NCI-H1092 (cell line): ENCODE data around the gene PRKCE.
A peak's percentile ranks its signal among the peaks of the same experiment; 100 is the strongest.
"Not testable (repeated sequence)": the region's sequence is repeated elsewhere in the genome, so short reads cannot be mapped to it uniquely, and the experiment has no call there.

Source experiments
- DNase-seq: peaks from one replicate; lab custom pipeline; 2025; lab: John Stamatoyannopoulos, UW

Gene PRKCE

DNA sequence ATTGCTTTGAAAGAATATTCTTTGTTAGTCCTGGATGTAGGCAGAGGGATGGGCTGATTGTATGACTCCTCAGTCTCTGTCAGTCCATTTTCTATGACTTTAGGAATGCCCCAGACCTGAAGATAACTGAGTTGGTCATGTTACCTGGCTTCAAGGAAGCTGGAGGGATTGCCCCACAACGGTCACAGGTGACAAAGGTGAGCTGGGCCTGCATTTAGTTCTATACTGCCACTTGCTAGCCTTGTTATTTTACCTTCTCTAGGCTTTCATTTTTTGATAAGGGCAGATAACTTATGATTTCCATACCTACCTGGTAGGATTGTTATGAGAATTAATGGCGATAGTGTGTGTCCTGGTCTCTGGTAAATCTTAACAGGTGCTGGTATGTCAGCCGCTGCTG lies 260.1 kb downstream of the PRKCE start:
- no peak for DNase-seq

DNA sequence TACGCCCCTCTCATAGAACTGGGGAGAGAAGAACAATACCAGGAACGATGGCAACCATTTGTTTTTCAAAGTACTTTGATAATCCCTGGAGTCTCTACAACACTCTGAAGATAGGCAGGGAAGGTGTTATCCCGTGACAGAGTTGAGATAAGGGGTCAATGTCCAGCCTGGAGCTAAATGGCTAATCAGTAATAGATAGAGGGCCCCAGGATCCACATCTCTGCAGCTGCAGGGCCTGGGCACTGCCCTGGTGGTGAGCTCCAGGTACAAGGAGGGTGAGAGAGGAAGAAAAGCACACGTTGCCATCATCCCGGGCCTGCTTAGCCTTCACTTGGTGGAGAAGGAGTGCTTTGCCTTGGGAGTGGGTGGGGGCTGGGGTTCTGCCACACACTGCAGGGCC lies 260.6 kb downstream of the PRKCE start:
- DNase-seq, result no peak

DNA sequence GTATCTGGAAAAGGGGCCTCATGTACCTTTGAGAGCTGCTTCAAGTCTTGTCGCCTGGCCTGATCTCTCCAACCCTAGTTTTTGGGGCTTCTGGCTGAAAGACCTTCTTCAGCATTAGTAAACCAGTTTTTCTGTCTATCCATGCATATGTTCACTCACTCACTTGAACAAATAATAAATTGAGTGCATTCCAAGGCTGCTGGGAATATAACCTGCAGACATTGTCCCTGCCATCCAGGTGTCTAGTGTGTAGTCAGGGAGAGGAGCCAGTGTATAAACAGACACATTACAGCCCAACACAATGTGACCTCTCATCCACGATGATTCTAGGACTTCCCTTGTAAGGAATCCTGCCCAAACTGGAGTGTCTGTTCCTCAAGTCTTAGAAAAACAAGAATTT lies 262.1 kb downstream of the PRKCE start:
- DNase-seq, result no peak

DNA sequence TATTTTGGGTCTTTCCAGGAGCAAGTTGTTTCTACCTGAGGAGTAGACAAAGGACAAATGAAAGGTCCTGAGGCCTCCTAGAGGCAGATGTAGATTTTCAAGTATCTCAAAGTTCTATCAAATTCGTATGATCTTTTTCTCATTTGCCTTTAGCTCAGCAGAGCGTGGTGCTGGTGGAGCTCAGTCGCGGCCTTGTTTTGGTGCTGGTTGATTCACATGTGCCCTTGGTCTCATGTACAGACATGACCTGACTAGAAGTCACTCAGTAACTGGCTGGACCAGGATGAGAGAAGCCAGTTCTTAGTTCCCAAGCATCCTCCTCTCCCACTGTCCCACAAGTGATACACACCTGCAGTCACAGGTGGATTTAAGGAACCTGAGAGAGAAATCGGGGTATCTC lies 264.0 kb downstream of the PRKCE start:
- no peak for DNase-seq

DNA sequence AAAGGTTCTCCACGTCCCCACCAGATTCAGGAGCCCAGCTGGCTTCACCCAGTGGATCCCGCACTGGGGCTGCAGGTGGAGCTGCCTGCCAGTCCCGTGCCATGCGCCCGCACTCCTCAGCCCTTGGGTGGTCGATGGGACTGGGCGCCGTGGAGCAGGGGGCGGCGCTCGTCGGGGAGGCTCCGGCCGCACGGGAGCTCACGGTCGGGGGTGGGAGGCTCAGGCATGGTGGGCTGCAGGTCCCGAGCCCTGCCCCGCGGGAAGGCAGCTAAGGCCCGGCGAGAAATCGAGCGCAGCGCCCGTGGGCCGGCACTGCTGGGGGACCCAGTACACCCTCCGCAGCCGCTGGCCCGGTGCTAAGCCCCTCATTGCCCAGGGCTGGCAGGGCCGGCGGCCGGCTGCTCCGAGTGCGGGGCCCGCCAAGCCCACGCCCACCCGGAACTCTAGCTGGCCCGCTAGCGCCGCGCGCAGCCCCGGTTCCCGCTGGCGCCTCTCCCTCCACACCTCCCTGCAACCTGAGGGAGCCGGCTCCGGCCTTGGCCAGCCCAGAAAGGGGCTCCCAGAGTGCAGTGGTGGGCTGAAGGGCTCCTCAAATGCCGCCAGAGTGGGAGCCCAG lies 266.2 kb downstream of the PRKCE start:
- not testable (repeated sequence) for DNase-seq

DNA sequence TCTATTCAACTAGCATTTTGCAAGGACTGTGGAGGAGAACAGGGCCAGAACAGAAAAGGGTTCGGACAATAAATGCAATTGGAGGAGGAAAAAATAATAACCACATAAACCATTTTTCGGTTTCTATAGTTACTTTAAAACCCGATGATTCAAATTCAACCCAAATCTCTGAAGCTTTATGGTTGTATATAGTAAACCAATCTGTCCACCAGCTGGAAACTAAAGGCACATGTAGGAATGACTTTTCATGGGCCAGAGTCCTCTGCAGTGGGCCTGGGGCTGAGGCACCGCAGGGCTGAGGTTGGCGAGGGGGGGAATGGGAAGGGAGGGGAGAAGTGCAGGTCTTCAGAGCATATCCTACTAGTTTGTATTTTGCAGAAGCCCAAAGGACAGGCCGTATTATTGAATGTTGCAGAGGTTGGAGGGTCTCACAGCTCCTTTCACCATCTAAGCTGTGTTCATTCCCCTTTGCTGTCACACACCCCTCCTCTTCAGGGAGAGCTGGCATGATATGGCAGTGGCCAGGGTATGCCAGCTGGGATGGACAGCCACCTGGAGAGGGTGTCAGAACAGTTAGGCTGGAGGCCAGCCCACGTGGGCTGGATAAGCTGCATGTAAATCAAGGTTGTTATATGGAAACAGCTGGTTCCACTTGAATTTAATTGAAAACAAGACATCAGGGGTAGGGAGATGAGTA lies 267.1 kb downstream of the PRKCE start:
- DNase-seq, result peak; percentile 51

DNA sequence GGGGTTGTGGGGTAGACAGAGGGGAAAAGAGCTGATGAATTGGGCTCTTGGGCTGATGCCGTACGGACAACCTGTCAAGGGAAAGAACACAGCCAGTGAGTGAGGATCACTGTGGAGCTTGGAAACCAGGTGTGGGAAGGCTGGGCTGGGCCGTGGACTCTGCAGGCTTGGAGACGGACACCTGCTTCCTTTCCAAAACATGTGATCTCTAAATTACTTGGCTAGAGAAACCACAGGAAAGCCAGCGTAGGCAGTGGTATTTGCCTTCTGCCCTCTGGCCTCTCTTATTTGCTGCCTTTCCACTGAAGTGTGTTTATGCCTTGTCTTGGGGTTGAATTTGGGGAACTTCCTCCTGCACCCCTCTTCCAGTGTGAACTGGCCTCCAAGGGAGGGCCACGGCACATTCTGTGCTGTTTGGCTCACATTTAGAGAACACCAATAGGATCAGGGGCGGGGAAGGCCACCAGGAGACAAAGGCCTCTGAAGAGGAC lies 267.7 kb downstream of the PRKCE start:
- peak; percentile 49 for DNase-seq

DNA sequence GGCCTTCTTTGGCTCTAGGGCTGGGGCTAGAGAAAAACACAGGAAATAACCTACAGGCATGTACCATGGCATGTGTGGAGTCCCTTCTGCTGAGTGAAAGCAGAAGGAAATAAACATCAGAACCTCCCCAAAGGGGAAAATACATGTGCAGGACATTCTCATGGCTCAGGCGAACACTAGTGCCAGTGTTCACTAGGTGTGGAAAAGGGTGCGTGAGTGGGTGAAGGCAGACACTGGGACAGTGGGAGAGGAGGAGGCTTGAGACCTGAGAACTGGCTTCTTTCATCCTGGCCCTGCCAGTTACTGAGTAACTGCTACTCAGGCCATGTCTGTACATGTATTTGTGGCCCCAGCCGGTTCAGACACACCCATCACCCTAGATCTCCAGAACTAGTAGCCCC lies 268.2 kb downstream of the PRKCE start:
- DNase-seq, result no peak

DNA sequence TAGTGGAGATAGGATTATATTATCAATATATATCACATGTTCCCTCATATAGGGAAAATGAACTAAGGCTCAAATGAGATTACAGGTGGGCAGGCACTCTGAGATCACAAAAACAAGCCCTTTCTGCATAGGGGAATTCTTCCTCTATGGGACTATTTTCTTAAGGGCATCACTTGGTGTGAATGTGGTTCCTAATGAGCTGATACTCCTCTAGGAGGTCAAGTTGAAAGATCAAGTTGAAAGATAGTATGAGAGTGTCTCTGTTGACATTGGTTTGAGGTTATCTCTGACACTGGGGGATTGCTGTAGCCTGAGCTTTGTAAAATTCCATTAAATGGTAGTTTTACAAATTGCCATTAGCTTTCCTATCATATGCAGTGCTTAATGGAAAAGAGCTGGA lies 270.4 kb downstream of the PRKCE start:
- DNase-seq, result no peak

DNA sequence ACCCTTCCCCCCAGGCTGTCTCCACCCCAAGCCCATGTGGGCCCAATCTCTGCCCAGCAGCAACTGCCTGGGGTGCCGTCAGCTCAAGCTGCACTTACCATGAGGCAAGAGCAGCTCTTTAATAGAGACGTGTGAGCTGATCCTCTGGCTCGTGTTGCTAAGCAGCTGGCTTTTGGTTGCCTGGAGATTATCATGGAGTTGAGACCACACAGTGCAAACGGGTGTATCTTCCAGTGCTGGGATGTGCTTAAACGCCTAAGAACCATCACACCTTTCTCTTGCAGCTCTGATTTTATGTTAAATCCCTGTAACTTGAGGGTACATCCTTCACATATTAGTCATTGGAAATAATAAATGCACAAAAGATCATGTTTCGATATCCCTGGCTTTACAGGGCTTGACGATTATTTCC lies 271.1 kb downstream of the PRKCE start:
- DNase-seq, result peak; percentile 56

DNA sequence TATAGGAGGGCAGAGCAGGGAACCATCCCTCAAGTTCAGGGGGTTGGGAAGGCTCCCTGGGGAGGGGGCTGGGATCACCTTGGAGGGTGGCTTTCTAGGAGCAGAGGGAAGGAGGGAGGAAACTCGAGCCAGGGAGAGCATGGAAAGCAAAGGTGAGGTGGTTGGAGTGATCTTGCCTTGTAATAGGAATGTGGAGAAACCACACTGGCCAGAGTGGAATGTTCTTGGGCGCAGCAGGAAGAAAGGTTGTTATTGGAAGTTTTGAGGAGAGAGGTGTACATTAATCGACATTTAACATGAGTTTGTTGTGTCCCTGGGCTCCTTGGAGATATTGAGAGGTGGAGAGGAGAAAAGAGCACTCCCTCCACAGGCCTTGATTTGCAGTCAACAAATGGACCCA lies 272.2 kb downstream of the PRKCE start:
- no peak for DNase-seq

DNA sequence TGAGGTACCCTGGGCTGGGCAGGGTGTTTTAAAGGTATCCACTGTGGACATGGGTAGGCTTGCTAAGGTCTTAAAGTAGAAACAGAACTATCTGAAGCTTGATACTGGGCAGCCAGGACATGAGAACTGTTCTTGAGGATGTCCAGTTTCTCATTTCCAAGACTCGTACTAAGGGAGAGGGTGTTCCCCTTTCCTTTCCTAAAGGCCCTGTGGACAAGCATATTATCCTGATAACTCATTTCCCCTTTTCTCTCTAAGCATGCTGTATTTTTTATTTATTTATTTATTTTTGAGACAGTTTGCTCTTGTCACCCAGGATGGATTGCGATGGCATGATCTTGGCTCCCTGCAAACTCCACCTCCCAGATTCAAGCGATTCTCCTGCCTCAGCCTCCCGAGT lies 273.6 kb downstream of the PRKCE start:
- DNase-seq, result no peak

DNA sequence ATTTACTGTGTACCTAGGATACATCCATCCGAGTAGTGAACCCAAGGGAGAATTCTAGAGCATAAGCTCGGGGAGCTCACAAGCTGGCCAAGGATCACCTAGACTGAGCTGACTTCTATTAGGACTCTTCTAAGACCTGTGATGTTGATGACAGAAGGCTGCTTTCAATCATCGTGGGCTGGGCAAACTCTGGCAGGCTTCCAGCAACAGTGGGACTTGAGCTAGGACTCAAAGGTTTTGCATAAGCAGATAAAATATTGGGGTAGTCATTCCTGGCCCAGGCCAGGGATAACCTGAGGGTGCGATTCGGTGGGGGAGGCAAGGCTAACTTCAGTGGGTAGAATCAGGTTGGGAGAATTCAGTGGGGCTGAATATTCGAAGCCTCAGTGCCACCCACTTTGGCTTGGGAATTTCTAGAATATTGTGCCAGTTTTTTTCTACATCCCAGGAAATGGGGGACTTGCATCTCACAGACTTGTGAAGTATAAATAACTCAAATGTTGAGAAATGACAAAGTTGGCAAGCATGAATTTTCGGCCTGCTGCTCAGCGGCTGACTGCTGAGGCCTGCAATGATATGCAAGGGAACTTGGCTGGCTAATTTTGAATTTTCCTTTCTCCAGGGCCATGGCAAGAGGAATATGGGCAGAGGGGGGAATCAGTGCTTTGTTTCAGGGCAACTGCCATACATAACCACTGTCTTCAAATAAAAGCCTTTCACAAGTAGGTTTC lies 274.3 kb downstream of the PRKCE start:
- no peak for DNase-seq

DNA sequence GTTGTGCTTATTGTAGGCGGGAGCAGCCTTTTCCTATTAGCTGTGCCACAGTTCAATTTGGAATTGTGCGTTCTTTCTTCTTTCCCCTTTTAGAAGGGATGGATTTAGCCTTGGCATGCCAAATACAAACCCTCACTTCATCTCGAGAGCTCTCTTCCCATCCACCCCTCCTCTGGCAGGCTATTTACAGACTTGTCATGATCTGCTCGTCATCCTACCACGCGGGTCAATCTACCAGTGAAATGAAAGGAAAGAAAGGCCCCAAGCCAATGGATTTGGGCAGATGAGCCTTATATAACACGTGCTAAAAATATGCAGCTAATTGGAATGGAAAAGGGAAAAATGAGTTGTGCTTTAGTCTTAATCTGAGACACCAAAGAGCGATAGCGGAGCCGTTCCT lies 277.5 kb downstream of the PRKCE start:
- no peak for DNase-seq

DNA sequence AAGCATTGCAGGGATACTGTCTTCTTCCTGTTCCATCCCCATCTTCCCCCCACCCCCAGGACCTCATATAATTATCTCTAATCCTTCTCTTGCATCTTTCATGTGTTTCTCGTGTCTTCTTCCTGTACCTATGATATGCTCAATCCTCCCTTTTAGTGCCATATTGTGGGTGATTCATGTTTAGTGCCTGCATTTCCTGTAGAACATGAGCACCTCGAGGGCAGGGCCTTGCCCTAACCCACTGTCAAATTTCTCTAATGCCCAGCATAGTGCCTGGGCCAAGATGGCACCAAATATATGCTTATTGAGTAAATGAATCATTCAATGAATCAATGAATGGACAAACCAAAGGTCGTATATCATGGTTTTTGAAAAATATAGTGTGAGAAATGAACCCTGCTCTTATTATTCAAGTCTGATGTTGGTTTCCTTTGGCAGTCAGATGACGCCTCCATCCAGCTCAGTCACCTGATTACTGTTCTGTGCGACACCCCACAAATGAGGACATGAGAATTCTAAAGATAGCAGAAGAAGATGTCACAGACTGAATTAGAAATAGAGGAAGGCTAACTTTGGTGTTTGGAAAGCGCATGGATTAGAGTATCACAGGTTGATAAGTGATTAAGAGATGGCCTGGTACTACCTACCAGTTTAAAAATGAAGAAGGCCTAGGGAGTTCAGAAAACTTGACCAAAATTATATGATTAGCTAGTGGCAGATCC lies 278.4 kb downstream of the PRKCE start:
- DNase-seq, result no peak

DNA sequence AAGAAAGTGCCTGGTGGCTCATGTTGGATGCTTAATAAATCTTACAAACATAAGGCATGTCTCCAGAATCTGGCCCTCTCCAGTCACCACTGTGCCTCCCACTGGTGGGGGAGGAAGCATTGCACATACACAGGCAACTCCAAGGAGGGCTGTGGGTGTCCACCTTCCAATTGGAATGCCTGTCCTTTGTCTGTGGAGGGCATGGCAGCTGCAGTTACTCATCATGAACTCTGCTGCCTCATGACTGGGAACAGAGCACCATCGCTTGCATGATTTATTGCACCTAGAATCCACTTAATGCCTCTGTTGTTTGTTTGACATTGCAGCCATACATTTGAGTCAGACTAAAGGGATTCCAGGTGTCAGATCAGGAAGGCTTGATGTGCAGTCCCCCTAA lies 278.9 kb downstream of the PRKCE start:
- no peak for DNase-seq

DNA sequence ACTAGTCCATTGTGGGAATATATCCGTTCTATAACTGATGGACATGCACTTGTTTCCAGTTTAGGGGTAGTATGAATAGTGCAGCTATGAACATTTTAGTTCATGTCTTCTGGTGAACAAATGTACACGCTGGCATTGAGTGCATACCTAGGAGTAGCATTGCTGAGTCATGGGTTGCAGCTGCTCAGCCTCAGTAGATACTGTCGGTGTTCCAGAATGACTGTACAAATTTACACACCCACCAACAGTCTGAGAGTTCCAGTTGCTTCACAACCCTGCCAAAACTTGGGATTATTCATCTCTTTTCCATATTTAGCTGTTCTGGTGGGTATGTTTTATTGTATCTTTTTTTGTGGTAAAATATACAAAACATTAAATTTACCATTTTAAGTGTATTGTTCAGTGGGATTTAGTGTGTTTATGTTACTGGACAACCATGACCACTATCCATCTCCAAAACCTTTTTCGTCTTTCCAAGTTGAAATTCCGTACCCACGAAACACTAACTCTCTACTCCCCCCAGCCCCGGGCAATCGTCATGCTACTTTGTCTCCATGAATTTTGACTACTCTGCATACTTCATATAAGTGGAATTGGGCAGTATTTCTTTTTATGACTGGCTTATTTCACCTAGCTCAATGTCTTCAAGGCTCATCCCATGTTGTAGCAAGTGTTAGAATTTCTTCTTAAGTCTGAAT lies 281.0 kb downstream of the PRKCE start:
- no peak for DNase-seq

DNA sequence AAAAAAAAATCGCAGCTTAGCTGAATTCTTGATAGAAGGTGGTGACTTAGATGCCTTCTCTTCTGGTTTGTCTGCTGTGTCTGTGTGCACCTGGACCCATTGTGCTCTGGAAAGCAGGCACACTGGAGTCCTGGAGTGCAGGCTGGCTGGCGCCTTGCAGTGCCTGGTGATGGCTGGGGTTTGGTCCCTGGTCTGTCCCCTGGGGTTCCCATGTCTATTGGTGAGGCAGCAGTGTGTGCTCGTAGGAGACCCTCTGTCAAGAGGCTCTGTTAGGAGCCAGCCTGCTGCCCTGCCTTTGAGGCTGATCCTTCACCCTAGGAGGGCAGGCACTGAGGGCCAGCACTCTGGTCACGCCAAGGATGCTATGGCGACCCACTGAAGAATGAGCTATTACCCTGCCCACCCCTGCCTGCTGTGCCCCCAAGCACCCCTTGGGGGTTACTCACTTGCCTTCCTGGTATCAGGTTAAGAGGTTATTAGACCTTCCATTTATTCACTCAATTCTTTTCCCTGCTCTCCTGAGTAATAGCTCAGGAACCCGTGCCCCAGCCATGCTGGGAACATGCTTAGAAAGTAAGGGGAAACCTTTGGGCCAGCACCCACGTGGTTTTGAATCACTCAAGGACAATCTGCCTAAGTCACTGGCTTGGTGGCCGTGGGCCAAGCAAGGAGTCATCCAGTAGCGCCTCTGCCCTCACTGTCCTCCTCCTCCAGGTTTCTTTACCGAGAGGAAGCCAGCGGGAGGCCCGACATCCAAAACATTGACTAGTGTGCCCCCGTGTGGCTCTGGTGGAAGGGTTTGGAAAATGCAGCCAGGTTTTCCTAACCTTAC lies 284.5 kb downstream of the PRKCE start:
- peak; percentile 69 for DNase-seq

DNA sequence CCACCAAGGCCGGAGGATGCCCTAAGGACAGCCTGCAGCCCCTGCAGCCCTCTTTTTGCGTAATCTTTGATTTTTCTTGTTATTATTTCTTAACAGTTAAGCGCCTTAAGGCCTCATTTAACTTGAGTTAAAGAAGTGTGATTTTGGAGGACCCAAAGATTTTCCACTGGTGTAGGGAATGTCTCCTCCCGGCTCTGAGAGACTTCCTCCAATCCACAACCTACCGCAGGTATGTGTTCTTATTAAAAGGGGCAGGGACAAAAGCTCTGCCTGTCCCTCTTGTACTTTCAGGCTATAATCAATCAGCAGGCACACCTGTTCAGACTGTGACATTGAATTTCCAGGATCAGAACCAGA lies 285.1 kb downstream of the PRKCE start:
- DNase-seq, result no peak

DNA sequence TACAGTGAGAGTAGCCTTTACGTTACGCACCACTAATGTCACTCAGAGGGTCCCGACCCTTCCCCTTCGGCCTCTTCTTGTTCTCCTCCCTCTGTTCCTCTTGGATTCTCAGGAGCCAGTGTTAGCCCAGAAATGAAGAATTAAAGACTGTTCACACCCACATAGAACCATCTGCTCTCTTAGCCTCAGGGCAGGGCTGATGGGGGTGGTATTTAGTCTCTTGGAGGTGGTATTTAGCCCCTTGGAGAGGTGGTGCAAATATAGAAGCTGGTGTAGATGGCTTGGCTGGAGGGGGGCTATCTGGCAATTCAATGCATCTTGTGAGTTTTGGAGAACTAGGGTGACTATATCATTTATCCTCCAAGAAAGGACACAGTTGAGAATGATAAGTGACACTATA lies 286.5 kb downstream of the PRKCE start:
- DNase-seq, result no peak
